HFF-Myc (cell line): Measurements from ENCODE around the gene ABCC6.
"Not testable (repeated sequence)": the region's sequence is repeated elsewhere in the genome, so short reads cannot be mapped to it uniquely, and the experiment has no call there.

Source experiments
- DNase-seq: peaks from one replicate; pipeline ENCODE4 v3.0.0-alpha.2; 2011; ENCODE audit warnings: low read depth; ENCODE audit errors: extremely low read depth
- H3K4me3 ChIP-seq: replicated peaks from 2 replicates; pipeline ENCODE4 v1.5.1; 2011; ENCODE audit warnings: low read depth, mild to moderate bottlenecking, control low read depth, low read length

The ABCC6 gene

DNA sequence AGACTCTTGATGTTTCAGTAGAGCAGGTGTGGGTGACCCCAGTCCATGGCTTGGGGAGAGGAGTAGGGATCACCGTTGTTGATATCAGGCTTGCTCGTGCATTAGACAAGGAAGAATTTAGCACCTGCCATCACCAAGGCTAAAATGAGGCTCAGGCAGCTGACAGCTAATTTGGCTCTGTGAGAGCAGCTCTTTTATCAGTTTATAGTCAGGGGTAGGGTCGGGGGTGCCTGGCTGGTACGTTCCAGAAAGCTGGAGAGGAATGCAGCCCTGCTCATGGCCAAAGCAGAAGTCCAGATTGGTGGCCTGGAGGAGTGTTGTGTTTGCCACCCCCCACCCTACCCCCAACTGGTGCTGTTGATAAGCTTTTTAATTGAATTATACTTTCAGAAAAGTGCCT, 17.4 kb upstream of the ABCC6 start:
- not testable (repeated sequence) for H3K4me3 ChIP-seq, DNase-seq

DNA sequence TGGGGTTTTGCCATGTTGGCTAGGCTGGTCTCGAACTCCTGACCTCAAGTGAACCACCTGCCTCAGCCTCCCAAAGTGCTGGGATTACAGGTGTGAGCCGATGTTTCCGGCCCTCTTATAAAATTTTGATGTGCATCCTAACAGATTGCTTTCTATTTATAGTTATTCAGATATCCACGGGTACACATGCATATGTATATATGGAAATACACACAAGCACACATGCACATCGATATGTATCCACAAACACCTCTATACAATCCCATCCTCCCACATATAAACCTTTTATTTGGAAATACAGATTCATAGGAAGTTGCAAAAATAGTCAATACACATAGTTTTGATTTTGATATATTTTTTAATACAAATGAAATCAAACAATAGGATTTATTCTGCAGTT, 14.4 kb upstream of the ABCC6 start:
- DNase-seq, H3K4me3 ChIP-seq: not testable (repeated sequence)

DNA sequence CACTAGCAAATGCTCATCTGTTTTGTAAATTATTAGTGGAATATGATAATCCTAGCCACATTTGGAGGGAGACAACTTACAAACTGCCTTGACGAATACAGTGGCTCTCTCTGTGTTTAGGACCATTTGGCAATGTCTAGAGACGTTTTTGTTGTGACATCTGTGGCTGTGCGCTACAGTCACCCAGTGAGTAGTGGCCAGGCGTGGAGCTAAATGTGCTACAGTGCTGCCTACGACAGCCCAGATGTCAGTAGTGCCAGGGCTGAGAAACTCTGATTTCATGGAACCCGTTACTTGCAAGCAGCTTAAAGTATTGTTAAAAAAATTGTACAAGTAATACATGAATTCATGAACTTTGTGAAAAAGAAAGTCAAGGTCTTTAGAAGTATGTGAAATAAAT, 13.8 kb upstream of the ABCC6 start:
- H3K4me3 ChIP-seq, DNase-seq: not testable (repeated sequence)

DNA sequence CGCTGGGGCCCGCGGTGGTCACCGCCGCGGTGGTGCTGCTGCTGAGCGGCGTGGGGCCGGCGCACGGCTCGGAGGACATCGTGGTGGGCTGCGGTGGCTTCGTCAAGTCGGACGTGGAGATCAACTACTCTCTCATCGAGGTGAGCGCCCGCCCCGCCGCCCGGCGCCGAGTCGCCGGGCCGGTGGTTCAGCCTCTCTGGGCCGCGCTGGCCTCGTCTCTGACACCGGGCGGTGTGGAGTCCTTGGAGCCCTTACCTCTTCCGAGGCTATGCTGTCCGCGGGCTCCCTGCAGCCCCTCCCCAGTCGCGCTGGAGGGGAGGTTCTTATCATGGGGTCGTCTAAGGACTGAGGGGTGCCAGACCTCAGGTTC, 9.4 kb upstream of the ABCC6 start:
- H3K4me3 ChIP-seq: not testable (repeated sequence)

DNA sequence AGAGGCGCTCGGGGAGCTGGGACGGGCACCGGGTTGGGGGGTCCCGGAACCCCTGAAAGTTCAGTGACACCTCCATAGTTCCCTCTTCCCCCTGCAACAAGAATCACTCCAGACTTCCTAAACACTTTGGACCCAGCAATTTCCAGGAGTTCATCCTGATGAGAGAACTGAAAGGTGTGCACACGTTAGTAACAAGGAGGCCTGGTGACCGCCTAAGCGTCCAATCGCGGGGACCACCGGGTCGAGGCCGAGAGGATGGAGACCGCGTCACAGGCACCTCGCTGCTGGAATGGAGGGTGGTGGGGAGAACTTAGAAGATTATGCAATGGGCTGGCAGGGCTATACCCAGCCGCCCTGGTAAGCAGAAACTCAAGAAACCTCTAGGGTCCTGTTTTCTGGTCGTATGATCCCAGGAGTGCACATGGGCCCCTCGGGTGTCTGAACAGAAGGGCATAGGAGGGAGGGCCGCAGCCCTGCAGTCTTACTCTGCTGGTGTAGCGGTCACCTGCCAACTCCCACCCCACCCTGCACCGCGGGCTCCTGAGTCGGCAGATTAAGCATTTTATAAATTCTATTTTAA, 458 bp upstream of the ABCC6 start:
- not testable (repeated sequence) for H3K4me3 ChIP-seq

More for the DNA sequence above, 9.4 kb upstream of the ABCC6 start:
- not testable (repeated sequence) for DNase-seq

DNA sequence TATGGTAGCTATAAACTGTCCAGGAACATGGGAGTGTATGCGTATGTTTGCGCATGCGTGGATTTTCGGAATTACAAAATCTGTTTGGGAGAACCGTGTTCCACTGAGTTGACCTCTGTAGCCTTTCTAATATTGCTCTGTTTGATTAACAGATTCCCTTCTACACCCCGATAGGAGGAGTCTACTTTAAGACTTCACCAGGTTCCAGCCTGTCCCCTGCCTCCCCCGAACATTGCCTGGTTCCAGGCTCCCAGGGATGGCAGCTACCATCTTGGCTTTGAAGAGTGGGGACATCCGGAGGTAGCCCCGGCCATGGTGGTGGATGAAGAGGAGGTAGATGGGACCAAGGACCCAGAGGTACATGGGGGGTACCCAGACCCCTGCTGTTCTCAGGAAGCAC, 1.9 kb downstream of the ABCC6 start:
- not testable (repeated sequence) for DNase-seq, H3K4me3 ChIP-seq

More for the DNA sequence above, 458 bp upstream of the ABCC6 start:
- not testable (repeated sequence) for DNase-seq

DNA sequence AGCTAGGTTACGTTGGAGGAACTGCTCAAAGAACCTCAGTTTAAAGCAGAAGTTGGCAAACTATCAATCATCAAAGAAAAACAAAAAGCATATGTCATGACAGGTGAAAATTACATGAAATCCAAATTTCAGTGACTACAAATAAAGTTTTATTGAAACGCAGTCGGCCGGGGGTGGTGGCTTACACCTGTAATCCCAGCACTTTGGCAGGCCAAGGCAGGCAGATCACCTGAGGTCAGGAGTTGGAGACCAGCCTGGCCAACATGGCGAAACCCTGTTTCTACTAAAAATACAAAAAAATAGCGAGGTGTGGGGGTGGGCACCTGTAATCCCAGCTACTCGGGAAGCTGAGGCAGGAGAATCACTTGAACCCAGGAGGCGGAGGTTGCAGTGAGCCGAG, 2.8 kb downstream of the ABCC6 start:
- not testable (repeated sequence) for DNase-seq, H3K4me3 ChIP-seq

DNA sequence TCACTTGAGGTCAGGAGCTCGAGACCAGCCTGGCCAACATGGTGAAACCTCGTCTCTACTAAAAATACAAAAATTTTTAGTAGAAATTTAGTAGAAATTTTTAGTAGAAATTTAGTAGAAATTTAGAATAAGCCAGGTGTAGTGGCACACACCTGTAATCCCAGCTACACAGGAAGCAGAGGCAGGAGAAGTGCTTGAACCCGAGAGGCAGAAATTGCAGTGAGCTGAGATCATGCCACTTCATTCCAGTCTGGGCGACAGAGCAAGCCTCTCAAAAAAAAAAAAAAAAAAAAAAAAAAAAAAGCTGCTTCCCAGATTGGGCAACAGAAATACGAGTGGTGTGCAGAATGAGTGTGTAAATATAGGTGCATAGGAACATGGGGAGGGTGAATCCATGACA, 4.5 kb downstream of the ABCC6 start:
- not testable (repeated sequence) for DNase-seq

DNA sequence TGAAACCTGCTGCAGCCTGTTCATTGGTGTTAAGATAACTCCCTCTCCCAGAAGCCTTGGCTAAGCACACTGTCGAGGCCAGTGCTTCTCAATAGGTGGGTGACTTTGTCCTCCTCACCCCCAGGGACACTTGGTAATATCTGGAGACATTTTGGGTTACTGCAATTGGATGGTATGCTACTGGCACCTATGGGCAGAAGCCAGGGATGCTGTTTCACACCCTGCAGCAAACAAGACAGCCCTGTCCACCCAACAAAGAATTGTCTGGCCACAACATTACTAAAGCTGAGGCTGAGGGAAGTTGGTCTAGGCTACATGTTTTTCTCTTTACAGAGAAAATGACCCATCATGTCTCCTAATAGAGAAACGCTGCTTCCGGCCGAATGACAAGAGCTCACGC, 4.9 kb downstream of the ABCC6 start:
- not testable (repeated sequence) for DNase-seq, H3K4me3 ChIP-seq

More for the DNA sequence above, 4.5 kb downstream of the ABCC6 start:
- H3K4me3 ChIP-seq: not testable (repeated sequence)

DNA sequence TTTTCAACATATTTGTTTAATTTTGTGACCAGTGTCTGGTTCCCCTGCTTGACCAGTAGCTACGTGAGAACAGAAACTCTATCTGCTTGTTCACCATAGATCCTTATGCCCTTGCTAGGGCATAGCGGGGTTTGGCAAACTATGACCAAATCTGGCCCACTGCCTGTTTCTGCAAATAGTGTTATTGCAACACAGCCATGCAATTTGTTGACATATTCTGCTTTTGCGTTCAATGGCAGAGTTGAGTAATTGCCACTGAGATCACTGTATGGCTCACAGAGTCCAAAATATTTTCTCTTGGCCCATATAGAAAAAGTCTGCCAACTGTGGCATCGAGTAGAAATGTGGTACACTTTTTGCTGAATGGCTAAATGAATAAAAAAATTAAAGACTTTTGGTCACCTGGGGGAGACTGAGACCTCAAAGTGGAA, 9.4 kb downstream of the ABCC6 start:
- DNase-seq: not testable (repeated sequence)

DNA sequence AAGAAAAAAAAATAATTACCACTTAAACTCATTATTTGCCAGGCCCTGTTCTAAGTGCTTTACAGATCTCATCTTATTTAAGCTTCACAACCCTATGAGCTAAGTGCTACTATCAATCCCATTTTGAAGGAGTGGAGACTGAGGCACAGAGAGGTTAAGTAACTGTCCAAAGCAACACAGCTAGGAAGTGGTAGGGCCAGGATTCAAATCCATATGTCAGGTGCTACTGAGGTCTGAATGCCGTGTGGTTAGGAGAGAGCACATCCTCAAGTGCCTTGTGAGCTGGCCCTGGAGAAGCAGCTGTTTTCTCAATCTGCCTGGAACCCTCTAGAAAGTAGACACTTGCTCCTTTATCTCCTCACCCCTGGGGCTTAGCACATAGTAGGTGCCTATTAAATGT, 11.9 kb downstream of the ABCC6 start:
- not testable (repeated sequence) for H3K4me3 ChIP-seq, DNase-seq

More for the DNA sequence above, 9.4 kb downstream of the ABCC6 start:
- H3K4me3 ChIP-seq: not testable (repeated sequence)

DNA sequence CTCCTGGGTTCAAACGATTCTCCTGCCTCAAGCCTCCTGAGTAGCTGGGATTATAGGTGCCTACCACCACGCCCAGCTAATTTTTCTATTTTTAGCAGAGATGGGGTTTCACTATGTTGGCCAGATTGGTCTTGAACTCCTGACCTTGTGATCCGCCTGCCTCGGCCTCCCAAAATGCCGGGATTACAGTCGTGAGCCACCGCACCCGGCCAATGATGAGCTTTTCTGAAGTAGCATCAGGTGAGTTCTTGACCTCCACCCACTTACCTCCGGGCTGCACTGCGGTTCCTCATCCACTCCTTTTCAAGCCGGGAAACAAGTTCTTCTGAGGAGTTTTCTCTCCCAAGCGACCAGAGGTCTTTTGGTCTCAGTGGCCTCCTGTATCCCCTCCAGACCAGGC, 14.8 kb downstream of the ABCC6 start:
- H3K4me3 ChIP-seq, DNase-seq: not testable (repeated sequence)

DNA sequence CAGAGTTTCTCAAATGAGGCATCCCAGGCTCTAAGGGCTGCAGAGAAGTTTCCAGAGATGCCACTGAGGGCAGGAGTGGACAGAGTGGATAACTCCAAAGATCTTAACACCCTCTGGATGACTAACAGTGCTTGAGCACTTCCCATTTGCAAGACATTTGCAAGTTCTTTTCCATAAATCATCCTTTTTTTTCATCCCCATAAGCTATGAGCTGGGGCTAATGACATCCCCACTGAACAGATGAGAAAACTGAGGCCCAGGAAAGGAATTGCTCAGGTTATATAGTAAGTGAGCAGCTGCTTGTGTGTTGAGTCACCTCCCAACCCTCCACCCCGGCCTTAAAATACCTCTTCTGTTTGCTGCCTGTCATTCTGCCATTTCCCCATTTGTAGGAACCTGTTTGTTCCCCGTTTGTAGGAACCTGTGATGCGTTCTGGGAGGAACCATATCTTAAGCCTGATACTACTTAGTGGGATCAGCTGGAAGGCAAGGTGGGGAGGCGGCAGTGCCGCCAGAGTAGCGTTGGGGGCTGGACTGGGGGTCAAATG, 15.4 kb downstream of the ABCC6 start:
- DNase-seq, H3K4me3 ChIP-seq: not testable (repeated sequence)

DNA sequence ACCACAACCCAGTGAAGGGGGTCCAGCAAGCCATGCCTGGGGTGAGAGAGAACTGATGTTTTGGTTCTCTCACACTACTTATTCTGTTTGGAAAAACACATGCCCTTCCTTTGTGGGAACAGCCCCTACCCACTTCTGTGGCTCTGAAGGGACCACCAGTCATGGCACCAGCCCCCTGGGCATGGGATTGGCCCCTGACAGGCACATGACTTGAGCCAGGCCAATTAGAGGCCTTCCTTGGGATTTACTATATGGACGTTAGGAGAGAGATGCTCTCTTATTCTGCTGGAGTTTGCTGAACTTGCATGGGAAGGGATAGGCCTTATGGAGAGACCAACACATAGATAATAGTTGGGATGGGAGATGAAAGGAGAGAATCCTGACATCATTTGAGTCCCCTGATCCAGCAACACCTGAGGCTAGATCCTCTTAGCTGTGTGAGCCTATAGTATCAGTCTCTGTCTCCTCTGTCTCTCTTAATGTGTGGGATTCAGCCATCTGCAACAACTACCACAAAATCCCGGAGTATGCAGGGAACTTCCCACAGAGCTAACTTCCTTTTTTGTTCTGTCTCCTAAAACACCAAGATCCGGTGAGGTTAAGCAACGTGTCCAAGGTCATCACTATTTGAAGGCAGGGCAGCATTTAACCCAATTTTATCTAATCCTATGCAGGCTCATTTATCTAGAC, 16.1 kb downstream of the ABCC6 start:
- H3K4me3 ChIP-seq, DNase-seq: not testable (repeated sequence)

DNA sequence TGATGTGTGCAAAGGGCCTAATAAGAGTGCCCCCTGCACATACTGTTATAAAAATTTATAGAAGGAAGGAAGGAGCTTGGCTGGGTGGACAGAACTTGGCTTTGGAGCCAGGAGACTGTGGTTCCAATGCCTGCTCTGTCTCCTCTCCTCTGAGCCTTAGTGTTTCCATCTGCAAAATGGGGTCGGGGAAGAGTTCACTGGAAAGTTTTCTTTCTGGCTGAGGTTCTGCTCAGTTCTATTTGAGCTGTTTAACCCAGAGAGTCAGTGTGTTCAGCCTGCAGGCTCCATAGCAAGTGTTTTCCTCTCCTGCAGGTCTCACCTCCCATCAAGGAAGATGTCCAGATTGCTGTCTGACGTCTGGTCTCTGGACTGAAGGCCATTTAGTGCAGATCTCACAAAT, 17.4 kb downstream of the ABCC6 start:
- not testable (repeated sequence) for DNase-seq, H3K4me3 ChIP-seq

DNA sequence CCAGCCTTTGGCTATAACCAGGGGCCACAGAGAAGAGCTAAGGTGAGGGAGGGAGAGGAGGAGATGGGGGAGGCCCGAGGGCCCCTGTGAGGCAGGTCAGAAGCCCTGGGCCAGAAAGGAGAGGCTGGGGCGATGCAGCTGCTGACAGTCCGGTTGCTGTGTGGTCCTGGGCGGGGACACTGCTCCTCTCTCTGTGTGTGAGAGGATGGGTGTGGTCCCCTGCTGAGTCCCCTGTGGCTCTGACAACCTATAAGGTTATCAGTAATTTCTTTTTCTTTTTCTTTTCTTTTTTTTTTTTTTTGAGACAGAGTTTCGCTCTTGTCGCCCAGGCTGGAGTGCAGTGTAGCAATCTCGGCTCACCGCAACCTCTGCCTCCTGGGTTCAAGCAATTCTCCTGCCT, 18.7 kb downstream of the ABCC6 start:
- not testable (repeated sequence) for H3K4me3 ChIP-seq, DNase-seq

DNA sequence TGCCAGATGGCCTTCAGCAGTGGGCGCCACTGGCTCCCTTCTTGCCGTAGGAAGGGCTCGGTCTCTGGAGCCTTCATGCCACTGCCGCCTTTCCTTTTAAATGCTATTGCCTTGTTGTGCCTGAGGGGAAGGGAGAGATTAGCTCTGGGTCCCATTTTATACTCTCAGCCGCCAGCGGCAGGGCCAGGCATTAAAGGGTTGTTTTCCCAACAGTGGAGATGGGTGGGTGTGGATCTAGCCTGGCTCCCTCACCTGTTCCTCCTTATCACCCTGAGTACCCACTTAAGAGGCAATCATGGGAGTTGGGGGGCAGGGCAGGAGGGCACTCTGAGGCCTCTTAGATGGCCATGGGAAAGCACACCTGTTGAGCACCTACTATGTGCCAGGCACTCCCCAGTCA, 19.8 kb downstream of the ABCC6 start:
- not testable (repeated sequence) for DNase-seq, H3K4me3 ChIP-seq
